GM21360 (cell line): ENCODE measurements around the gene LCE1F.

Source experiments
- ATAC-seq: cut with Tn5 transposase; IDR thresholded peaks from one replicate; pipeline ENCODE4 v1.9.1; 2021; ENCODE audit warnings: mild to moderate bottlenecking, moderate library complexity; ENCODE audit not compliant: unreplicated experiment

Gene LCE1F

GRCh38 chr1:152770411-152770810 is 4.5 kb upstream of the LCE1F start:
- ATAC-seq: no peak

- no peak for ATAC-seq
Measured at GRCh38 chr1:152776361-152776760, 1.4 kb downstream of the LCE1F start.

- no peak for ATAC-seq
Measured at GRCh38 chr1:152777510-152778137, 2.7 kb downstream of the LCE1F start.

GRCh38 chr1:152783095-152783494 is 8.2 kb downstream of the LCE1F start:
- ATAC-seq: no peak

GRCh38 chr1:152786077-152786476 is 11.1 kb downstream of the LCE1F start, which contains the start of gene LCE1E:
Gene LCE1E, plus strand, starts transcription at chr1:152786257. Its CDS starts 1,043 bp downstream, at chr1:152787300.
- ATAC-seq: no peak

- no peak for ATAC-seq
Measured at GRCh38 chr1:152795686-152796085, 20.7 kb downstream of the LCE1F start.

GRCh38 chr1:152796421-152796820 is 21.5 kb downstream of the LCE1F start, which contains the start of gene LCE1D:
Gene LCE1D, plus strand, starts transcription at chr1:152796721. Its CDS starts 1,074 bp downstream, at chr1:152797795.
- ATAC-seq: no peak

GRCh38 chr1:152801333-152801732 is 26.4 kb downstream of the LCE1F start:
- no peak for ATAC-seq

- no peak for ATAC-seq
Measured at GRCh38 chr1:152806576-152806975, 31.6 kb downstream of the LCE1F start, which contains the start of gene LCE1C. Gene LCE1C, minus strand, starts transcription at chr1:152806651. Its CDS starts 1,173 bp downstream, at chr1:152805478.

- ATAC-seq: no peak
Measured at GRCh38 chr1:152811050-152811449, 36.1 kb downstream of the LCE1F start.

GRCh38 chr1:152811671-152812070 is 36.7 kb downstream of the LCE1F start, which contains the start of gene LCE1B:
Gene LCE1B, plus strand, starts transcription at chr1:152811971. Its CDS starts 476 bp downstream, at chr1:152812447.
- ATAC-seq: no peak

- ATAC-seq: no peak
Measured at GRCh38 chr1:152817309-152817708, 42.4 kb downstream of the LCE1F start.

GRCh38 chr1:152823294-152823693 is 48.4 kb downstream of the LCE1F start:
- no peak for ATAC-seq

GRCh38 chr1:152824964-152825363 is 50.0 kb downstream of the LCE1F start:
- ATAC-seq: no peak
